Activated B cell treated with CpG ODN at 0.5 μM for 24 hours (primary cell): ENCODE measurements around the gene HEG1. TPM values are rescaled to one million over a fixed set of nuclear protein-coding genes. Genes with fewer than 3 reads are reported as not detected.

Source experiments
- ATAC-seq: fragments of 200-7000 bp; cut with Tn5 transposase; one replicate; pipeline ENCODE4 v1.10.0; 2021; ENCODE audit warnings: low read depth, mild to moderate bottlenecking, moderate library complexity
- CTCF ChIA-PET: fragments of 350-600 bp; sonication (Branson Sonifier 250); formaldehyde crosslinking; loops from one replicate; lab custom pipeline; 2021; ENCODE audit warnings: antibody characterized with exemption; lab: Charles Lee
- POLR2A ChIA-PET: fragments of 350-600 bp; sonication (Branson Sonifier 250); formaldehyde crosslinking; loops from one replicate; lab custom pipeline; 2021; ENCODE audit warnings: antibody characterized with exemption; lab: Charles Lee
- DNase-seq: peaks from one replicate; pipeline ENCODE4 v3.0.0; 2022
- H3K27ac Mint-ChIP-seq: one replicate; pipeline ENCODE4 v1.8.0; 2020; ENCODE audit warnings: mixed read lengths
- H3K27me3 Mint-ChIP-seq: one replicate; pipeline ENCODE4 v1.8.0; 2021; ENCODE audit warnings: mixed read lengths
- H3K36me3 Mint-ChIP-seq: one replicate; pipeline ENCODE4 v1.8.0; 2021; ENCODE audit warnings: low read depth, mixed read lengths
- H3K4me1 Mint-ChIP-seq: one replicate; pipeline ENCODE4 v1.8.0; 2021; ENCODE audit warnings: mixed read lengths
- H3K4me3 Mint-ChIP-seq: one replicate; pipeline ENCODE4 v1.8.0; 2020; ENCODE audit warnings: mild to moderate bottlenecking, mixed read lengths
- H3K9me3 Mint-ChIP-seq: one replicate; pipeline ENCODE4 v1.8.0; 2020; ENCODE audit warnings: mixed read lengths
- CTCF ChIP-seq: fragments of 200-600 bp; IDR thresholded peaks from one replicate; pipeline ENCODE4 v1.8.0; 2022; ENCODE audit warnings: antibody characterized with exemption, mild to moderate bottlenecking
- intact Hi-C: fragments of 100-400 bp; cut with micrococcal nuclease; formaldehyde crosslinking; loops from one replicate; pipeline ENCODE4 v1.15.1; 2024
- total RNA-seq: library from RNA; stranded (reverse); gene quantifications from 2 replicates; pipeline ENCODE4 v1.2.3, GENCODE V29; 2022

Gene HEG1
- total RNA-seq, 1 donor from 2014 or later = 7.2 TPM

GRCh38 chr3:125050488-125051090 is 5.2 kb downstream of the HEG1 start:
- DNase-seq (no peak), ATAC-seq (no peak)
- intact Hi-C loops = loop anchor here (5.0 to 10.0 kb wide), 2 partner anchors 542 to 1466 kb away; partner anchors contain the start of gene HACD2
- ChIA-PET POLR2A (no interaction called here), CTCF (no interaction called here)
- peaks cover 4% of the 10 kb centered on the region for H3K36me3 Mint-ChIP-seq
- H3K9me3 Mint-ChIP-seq = no peaks in the 10 kb centered on the region
- H3K4me1 Mint-ChIP-seq = peaks cover 39% of the 10 kb centered on the region
- H3K4me3 Mint-ChIP-seq = no peak overlapping the region
- no peak for TF ChIP-seq CTCF
- no peak overlapping the region for H3K27ac Mint-ChIP-seq
- no peaks in the 10 kb centered on the region for H3K27me3 Mint-ChIP-seq

- Mint-ChIP-seq H3K4me1 (peaks cover 21% of the 10 kb centered on the region), H3K27me3 (no peaks in the 10 kb centered on the region), H3K4me3 (no peak overlapping the region), H3K27ac (no peak overlapping the region), H3K36me3 (peaks cover 1% of the 10 kb centered on the region), H3K9me3 (no peaks in the 10 kb centered on the region)
- ChIA-PET POLR2A (no interaction called here), CTCF (no interaction called here)
- no peak for TF ChIP-seq CTCF
- DNase-seq (no peak), ATAC-seq (no peak)
- intact Hi-C loops = no loop called here
Observed at GRCh38 chr3:125048282-125048681, 7.5 kb downstream of the HEG1 start.

- Mint-ChIP-seq H3K9me3 (no peaks in the 10 kb centered on the region), H3K4me1 (no peaks in the 10 kb centered on the region), H3K36me3 (peaks cover 1% of the 10 kb centered on the region), H3K27ac (no peak overlapping the region), H3K27me3 (no peaks in the 10 kb centered on the region), H3K4me3 (no peak overlapping the region)
- TF ChIP-seq CTCF = no peak
- ChIA-PET POLR2A (no interaction called here), CTCF (no interaction called here)
- DNase-seq = no peak
- intact Hi-C loops = no loop called here
- ATAC-seq = no peak
Observed at GRCh38 chr3:125045965-125046364, 9.8 kb downstream of the HEG1 start.

- CTCF ChIA-PET = no interaction called here
- H3K4me3 Mint-ChIP-seq = no peak overlapping the region
- intact Hi-C loops = no loop called here
- TF ChIP-seq CTCF = no peak
- no peaks in the 10 kb centered on the region for H3K4me1 Mint-ChIP-seq
- H3K27ac Mint-ChIP-seq = no peak overlapping the region
- no peaks in the 10 kb centered on the region for H3K36me3 Mint-ChIP-seq
- POLR2A ChIA-PET = no interaction called here
- no peaks in the 10 kb centered on the region for H3K27me3 Mint-ChIP-seq
- DNase-seq (no peak), ATAC-seq (no peak)
- no peaks in the 10 kb centered on the region for H3K9me3 Mint-ChIP-seq
Observed at GRCh38 chr3:125045194-125045593, 10.6 kb downstream of the HEG1 start.

- no peak for DNase-seq
- Mint-ChIP-seq H3K9me3 (no peaks in the 10 kb centered on the region), H3K4me3 (no peak overlapping the region), H3K27ac (no peak overlapping the region), H3K4me1 (no peaks in the 10 kb centered on the region), H3K27me3 (no peaks in the 10 kb centered on the region), H3K36me3 (no peaks in the 10 kb centered on the region)
- TF ChIP-seq CTCF = no peak
- intact Hi-C loops = no loop called here
- ChIA-PET POLR2A (no interaction called here), CTCF (no interaction called here)
- ATAC-seq = no peak
Observed at GRCh38 chr3:125043599-125044151, 12.1 kb downstream of the HEG1 start.
